Lower lobe of right lung (tissue), 2 donors: ENCODE data around the gene BASP1. TPM values are rescaled to one million over a fixed set of nuclear protein-coding genes. Genes with fewer than 3 reads are reported as not detected.
A peak's percentile ranks its signal among the peaks of the same experiment; 100 is the strongest.

Source experiments
- ATAC-seq, 2 donors: fragments of 200-7000 bp; cut with Tn5 transposase; one replicate each; pipeline ENCODE4 v1.9.1; 2020 to 2022; ENCODE audit warnings: mild to moderate bottlenecking in 2 of 2, moderate library complexity in 2 of 2
- DNase-seq: peaks from one replicate; pipeline ENCODE4 v3.0.0-alpha.2; 2020
- H3K27ac ChIP-seq: fragments of 200-600 bp; one replicate; pipeline ENCODE4 v1.8.0; 2022
- H3K27me3 ChIP-seq: fragments of 200-600 bp; one replicate; pipeline ENCODE4 v1.8.0; 2022; ENCODE audit warnings: low read depth
- H3K36me3 ChIP-seq: fragments of 200-600 bp; one replicate; pipeline ENCODE4 v1.8.0; 2022; ENCODE audit warnings: mild to moderate bottlenecking
- H3K4me1 ChIP-seq: fragments of 200-600 bp; one replicate; pipeline ENCODE4 v1.8.0; 2022
- H3K4me3 ChIP-seq: fragments of 200-600 bp; one replicate; pipeline ENCODE4 v1.8.0; 2022; ENCODE audit warnings: mild to moderate bottlenecking
- H3K9me3 ChIP-seq: fragments of 200-600 bp; one replicate; pipeline ENCODE4 v1.8.0; 2022
- intact Hi-C: fragments of 100-400 bp; cut with DNase I; formaldehyde crosslinking; loops from one replicate; pipeline ENCODE4 v1.11.0; 2022
- total RNA-seq: library from RNA; stranded (reverse); fragmentation: NEBNext Ultra II Directional; extraction: Animal tissue kit (Norgen Biotek cat#: 25700); gene quantifications from one replicate; pipeline ENCODE4 v1.2.1, GENCODE V29; 2021
- TF ChIP-seq, protein P1 (sequence below): fragments of 200-600 bp; IDR thresholded peaks from one replicate; pipeline ENCODE4 v1.8.0; 2022; ENCODE audit warnings: antibody characterized with exemption, mild to moderate bottlenecking
- donor health status: DM: no; HTN: yes; CAD: no; lungs with severe emphysema.

Gene BASP1
- total RNA-seq, 1 donor from 2014 or later, result 25.8 TPM

DNA sequence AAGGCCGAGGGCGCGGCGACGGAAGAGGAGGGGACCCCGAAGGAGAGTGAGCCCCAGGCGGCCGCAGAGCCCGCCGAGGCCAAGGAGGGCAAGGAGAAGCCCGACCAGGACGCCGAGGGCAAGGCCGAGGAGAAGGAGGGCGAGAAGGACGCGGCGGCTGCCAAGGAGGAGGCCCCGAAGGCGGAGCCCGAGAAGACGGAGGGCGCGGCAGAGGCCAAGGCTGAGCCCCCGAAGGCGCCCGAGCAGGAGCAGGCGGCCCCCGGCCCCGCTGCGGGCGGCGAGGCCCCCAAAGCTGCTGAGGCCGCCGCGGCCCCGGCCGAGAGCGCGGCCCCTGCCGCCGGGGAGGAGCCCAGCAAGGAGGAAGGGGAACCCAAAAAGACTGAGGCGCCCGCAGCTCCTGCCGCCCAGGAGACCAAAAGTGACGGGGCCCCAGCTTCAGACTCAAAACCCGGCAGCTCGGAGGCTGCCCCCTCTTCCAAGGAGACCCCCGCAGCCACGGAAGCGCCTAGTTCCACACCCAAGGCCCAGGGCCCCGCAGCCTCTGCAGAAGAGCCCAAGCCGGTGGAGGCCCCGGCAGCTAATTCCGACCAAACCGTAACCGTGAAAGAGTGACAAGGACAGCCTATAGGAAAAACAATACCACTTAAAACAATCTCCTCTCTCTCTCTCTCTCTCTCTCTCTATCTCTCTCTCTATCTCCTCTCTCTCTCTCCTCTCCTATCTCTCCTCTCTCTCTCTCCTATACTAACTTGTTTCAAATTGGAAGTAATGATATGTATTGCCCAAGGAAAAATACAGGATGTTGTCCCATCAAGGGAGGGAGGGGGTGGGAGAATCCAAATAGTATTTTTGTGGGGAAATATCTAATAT lies 58.1 kb downstream of the BASP1 start:
- Histone ChIP-seq H3K27me3 (no peaks in the 10 kb centered on the region), H3K9me3 (no peaks in the 10 kb centered on the region), H3K4me1 (no peaks in the 10 kb centered on the region), H3K4me3 (no peak overlapping the region), H3K36me3 (no peaks in the 10 kb centered on the region), H3K27ac (no peak overlapping the region)
- intact Hi-C loops, result no loop called here
- TF ChIP-seq, protein P1, sequence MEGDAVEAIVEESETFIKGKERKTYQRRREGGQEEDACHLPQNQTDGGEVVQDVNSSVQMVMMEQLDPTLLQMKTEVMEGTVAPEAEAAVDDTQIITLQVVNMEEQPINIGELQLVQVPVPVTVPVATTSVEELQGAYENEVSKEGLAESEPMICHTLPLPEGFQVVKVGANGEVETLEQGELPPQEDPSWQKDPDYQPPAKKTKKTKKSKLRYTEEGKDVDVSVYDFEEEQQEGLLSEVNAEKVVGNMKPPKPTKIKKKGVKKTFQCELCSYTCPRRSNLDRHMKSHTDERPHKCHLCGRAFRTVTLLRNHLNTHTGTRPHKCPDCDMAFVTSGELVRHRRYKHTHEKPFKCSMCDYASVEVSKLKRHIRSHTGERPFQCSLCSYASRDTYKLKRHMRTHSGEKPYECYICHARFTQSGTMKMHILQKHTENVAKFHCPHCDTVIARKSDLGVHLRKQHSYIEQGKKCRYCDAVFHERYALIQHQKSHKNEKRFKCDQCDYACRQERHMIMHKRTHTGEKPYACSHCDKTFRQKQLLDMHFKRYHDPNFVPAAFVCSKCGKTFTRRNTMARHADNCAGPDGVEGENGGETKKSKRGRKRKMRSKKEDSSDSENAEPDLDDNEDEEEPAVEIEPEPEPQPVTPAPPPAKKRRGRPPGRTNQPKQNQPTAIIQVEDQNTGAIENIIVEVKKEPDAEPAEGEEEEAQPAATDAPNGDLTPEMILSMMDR, result no peak
- ATAC-seq, result peak in 1 of 2 donors; percentile 19
- no peak for DNase-seq

DNA sequence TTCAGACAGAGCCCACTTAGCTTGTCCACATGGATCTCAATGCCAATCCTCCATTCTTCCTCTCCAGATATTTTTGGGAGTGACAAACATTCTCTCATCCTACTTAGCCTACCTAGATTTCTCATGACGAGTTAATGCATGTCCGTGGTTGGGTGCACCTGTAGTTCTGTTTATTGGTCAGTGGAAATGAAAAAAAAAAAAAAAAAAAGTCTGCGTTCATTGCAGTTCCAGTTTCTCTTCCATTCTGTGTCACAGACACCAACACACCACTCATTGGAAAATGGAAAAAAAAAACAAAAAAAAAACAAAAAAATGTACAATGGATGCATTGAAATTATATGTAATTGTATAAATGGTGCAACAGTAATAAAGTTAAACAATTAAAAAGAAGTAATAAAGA lies 59.0 kb downstream of the BASP1 start:
- intact Hi-C loops, result no loop called here
- H3K36me3 ChIP-seq, result no peaks in the 10 kb centered on the region
- no peaks in the 10 kb centered on the region for H3K27me3 ChIP-seq
- no peak for DNase-seq
- no peaks in the 10 kb centered on the region for H3K9me3 ChIP-seq
- H3K4me3 ChIP-seq, result no peak overlapping the region
- no peaks in the 10 kb centered on the region for H3K4me1 ChIP-seq
- H3K27ac ChIP-seq, result no peak overlapping the region
- ATAC-seq, result no peak
- TF ChIP-seq, protein P1, result no peak

DNA sequence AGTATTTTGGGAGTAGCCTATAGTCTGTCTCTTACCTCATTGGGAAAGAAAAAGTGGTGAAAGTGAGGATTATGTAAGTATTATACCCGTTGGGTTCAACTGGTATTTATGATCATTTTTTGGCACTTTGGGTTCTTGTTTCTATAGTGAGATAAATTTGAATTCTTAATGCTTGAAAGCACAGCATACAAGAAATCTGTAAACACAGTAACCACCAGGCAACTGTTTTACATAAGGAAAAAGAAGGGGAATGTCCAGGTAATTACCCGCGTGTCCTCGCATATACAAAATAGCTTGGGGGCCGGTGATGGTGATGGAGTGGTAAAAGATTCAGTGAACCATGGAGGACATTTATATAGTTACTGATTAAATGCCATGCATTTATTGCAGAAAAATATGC lies 60.5 kb downstream of the BASP1 start:
- DNase-seq (no peak), ATAC-seq (no peak)
- intact Hi-C loops, result no loop called here
- no peak overlapping the region for H3K4me3 ChIP-seq
- no peaks in the 10 kb centered on the region for H3K9me3 ChIP-seq
- H3K4me1 ChIP-seq, result no peaks in the 10 kb centered on the region
- no peaks in the 10 kb centered on the region for H3K36me3 ChIP-seq
- H3K27me3 ChIP-seq, result no peaks in the 10 kb centered on the region
- H3K27ac ChIP-seq, result no peak overlapping the region
- TF ChIP-seq, protein P1, result no peak

DNA sequence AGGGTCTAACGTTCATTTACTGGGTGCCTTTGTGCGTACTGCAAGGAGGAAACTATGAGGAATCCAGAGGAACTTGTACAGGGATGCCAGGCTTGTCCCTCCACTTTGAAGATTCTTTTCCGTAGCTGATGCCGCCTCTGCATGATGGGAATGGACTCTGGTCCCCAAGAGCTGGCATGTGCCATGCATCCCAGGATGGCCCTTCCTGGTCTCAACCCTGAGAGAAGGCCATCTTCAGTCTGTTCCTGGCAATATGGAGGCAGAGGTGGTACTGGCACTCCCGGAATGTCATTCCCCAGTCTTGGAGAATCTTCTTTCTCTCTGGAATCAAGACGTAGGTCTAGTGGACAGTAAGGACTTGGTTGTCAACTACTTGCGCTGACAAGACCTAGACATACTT lies 61.5 kb downstream of the BASP1 start:
- DNase-seq, result no peak
- H3K4me3 ChIP-seq, result no peak overlapping the region
- no peaks in the 10 kb centered on the region for H3K4me1 ChIP-seq
- H3K36me3 ChIP-seq, result no peaks in the 10 kb centered on the region
- intact Hi-C loops, result no loop called here
- no peak for ATAC-seq
- TF ChIP-seq, protein P1, result no peak
- no peaks in the 10 kb centered on the region for H3K27me3 ChIP-seq
- no peaks in the 10 kb centered on the region for H3K9me3 ChIP-seq
- no peak overlapping the region for H3K27ac ChIP-seq

DNA sequence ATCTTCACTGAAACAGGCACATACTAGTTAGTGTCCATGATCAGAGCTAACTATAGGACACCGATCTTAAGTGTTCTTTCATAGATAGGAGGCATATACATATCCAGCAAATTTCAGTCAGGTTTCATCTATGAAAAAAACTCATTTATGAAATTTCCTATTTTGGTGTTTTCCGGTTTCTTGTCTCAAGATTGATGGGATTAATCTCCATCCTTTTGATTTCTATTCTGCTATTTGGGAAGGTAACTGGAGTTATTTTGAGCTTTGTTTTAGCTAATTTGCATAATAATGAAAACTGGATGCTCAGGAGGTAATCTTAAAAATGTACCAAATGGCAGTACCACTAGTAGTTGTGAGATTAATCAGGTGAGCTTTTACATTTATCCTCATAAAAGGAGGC lies 62.1 kb downstream of the BASP1 start:
- Histone ChIP-seq H3K4me1 (no peaks in the 10 kb centered on the region), H3K9me3 (no peaks in the 10 kb centered on the region), H3K36me3 (no peaks in the 10 kb centered on the region), H3K27me3 (no peaks in the 10 kb centered on the region), H3K4me3 (no peak overlapping the region), H3K27ac (no peak overlapping the region)
- intact Hi-C loops, result no loop called here
- TF ChIP-seq, protein P1, result no peak
- DNase-seq, result no peak
- no peak for ATAC-seq
